Activated CD8-positive, alpha-beta memory T cell treated with anti-CD3 and anti-CD28 coated beads for 4 hours (primary cell): ENCODE results near the gene WDR55.
"Not testable (repeated sequence)": the region's sequence is repeated elsewhere in the genome, so short reads cannot be mapped to it uniquely, and the experiment has no call there.

ENCODE experiments used
- DNase-seq, 2 donors: peaks; one replicate each; pipeline ENCODE4 v3.0.0-alpha.2; 2020; ENCODE audit warnings: low read depth in 2 of 2

WDR55 gene

GRCh38 chr5:140710899-140711552, 46.3 kb downstream of the WDR55 start:
- DNase-seq: peak; percentile 83 to 87

GRCh38 chr5:140711794-140712193, 47.1 kb downstream of the WDR55 start:
- DNase-seq: no peak

GRCh38 chr5:140713562-140714094, 48.9 kb downstream of the WDR55 start:
- DNase-seq: no peak

GRCh38 chr5:140716238-140716637, 51.5 kb downstream of the WDR55 start:
- not testable (repeated sequence) for DNase-seq

- no peak for DNase-seq
These were observed 53.5 kb downstream of the WDR55 start for GRCh38 chr5:140718266-140718592.

- not testable (repeated sequence) for DNase-seq
These were observed 56.0 kb downstream of the WDR55 start for GRCh38 chr5:140720738-140721137.

- DNase-seq: not testable (repeated sequence)
These were observed 56.7 kb downstream of the WDR55 start for GRCh38 chr5:140721395-140721794.
